ENCODE data around the gene IGF2BP1.

Gene IGF2BP1
- total RNA-seq, result 0 reads per million in 4 donors

DNA sequence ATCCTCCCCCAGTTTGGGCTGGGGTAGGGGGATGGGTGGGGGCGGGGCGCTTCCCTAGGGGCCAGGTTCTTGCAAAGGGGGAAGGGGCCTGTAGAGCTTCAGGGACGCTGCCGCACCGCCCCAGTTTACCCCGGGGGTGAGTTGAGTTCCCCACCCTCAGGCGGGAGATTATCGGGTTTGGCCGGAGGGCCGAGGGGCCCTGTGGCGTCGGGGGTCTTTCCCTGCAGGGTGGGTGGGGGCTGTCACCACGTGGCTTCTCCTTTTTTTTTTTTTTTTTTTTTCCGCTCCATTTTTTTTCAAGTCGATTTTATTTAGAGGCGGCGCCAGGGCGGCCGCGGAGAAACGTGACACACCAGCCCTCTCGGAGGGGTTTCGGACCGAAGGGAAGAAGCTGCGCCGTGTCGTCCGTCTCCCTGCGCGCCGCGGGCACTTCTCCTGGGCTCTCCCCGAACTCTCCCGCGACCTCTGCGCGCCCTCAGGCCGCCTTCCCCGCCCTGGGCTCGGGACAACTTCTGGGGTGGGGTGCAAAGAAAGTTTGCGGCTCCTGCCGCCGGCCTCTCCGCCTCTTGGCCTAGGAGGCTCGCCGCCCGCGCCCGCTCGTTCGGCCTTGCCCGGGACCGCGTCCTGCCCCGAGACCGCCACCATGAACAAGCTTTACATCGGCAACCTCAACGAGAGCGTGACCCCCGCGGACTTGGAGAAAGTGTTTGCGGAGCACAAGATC, at the start of gene IGF2BP1:
Gene IGF2BP1 (plus strand): TSS at position 283 of the 724 bp plus-strand sequence. CDS start 361 bp downstream, at position 644.
- peak in 1 of 5 donors; percentile 8 for DNase-seq

DNA sequence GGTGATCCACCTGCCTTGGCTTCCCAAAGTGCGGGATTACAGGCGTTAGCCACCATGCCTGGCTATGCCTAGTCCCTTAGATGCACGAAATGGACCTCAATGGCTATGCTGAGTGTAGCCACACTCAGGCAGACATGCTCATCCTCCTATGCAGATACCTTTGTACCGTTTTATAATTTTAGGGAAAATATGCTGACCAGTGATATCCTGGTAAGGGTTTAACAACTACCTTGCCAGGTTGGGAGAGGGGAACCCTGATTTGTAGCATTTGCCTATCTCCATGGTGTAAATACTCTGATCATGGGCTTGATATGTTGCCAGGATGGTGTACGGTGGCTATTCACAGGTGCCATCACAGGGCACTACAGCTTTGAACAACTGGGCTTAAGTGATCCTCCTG, 45.6 kb upstream of the IGF2BP1 start:
- no peak for DNase-seq

DNA sequence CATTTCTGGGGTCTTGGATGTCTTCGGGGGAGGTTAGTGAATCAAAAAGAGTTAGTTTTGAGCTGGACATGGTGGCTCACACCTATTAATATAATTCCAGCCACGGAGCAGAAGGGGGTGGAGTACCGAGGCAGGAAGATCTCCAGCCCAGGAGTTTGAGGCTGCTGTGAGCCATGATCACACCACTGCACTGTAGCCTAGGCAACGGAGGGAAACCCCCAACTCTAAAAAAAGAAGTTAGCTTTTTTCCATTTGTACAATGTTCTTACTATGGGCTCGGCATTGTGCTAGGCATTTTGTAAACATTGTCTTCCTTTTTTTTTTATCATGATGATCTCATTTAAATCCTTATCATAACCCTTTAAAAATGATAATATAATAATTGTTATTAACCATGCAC, 44.3 kb upstream of the IGF2BP1 start:
- DNase-seq, result no peak

DNA sequence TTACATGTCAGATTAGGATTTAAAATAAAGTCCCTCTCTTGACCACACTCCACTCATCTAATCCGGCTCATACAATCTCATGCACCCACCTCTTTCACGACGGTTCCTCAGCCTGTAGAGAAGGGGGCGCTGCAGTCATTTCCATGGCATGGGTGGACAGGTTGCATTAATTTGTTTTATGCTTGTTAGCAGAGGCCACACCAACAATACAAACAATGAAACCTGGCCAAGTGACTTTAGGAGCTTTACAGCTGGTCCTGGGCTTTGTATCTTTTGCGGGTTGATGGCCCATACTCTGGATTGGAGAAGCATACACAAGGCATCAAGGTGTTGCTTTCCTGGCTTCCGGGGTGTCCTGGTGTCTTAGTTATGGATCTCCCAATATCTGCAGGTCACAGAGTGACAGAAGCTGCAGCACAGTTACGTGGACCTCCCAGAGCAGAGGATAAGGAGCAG, 42.9 kb upstream of the IGF2BP1 start:
- DNase-seq, result no peak

DNA sequence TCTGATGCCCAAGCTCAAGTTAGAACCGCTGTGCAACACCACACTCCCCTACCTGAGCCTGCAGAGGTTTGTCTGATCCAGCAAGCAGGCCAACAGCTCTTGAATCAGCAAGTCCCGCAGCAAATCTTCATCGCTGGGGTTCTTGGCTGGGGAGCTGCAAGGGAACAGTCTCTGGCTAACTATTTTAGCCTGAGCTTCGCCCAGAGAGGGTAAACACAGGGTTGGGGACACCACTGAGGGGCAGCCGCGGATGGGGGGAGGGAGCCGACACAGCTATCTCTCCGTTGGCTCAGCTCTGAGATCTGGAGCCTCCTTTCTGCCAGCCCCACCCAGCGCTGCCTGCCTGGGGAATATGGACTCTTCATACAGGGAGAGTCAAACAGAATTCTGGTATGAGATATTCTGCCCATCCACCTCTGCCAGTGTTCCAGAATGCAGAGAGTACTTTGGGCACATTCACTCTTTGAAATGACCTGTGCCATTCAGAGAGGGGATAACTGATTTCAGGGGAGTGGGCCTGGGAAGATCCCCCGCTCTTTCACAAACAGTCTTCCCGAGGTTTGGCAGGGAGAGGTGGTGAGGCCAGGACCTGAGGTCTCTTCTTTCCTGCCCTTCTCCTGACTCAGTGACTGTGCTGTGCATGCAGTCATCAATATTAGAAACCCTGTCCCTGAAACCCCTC, 36.2 kb upstream of the IGF2BP1 start:
- DNase-seq, result no peak

DNA sequence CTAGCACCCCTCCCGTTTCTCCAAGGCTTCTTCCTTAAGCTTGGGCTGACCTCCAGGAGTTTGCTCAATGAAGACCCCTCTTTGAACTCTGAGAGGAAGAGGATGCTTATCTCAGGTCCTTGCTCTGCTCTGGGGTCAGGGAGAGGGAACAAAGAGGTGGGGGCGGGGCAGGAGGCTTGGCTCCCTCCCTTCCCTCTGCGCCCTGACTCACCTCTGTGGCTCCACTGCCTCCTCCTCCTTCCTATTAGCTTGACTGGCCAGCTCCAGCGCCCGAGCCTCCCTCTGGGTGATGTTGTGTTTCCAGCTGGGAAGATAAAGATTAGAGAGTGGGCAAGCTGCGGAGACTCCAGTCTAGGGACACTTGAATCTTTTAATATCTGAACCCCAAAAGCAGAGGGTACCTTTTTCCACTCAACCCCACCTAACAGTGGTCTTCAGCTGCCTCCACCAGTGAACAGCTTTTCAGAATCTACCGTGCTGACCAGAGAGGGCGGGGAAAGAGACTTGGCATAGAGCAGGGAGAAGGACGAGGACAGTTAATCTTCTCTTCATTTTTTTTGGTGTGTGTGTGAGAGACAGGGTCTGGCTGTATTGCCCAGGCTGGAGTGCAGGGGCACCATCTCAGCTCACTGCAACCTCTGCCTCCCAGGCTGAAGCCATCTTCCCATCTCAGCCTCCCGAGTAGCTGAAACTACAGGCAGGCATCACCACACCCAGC, 35.5 kb upstream of the IGF2BP1 start:
- no peak for DNase-seq

DNA sequence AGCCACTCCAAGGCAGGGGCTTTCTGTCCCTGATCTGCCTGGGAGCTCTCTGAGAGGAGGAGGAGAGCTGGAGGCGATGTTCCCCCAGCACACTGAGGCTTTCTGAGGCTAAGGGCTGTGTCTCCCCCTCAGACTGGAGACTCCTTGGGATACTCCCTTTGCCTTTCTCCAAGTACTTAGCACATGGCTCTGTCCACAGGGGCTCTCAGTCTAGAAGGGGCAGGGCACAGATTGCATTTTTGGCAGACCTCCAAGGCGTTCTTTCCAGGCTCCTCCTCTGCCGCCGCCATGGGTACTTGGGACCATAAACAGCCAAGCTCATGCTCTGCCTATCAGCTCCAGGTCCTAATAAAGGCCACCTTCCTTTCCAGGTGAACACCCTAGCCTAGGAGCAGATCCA, 27.0 kb upstream of the IGF2BP1 start:
- DNase-seq, result no peak

DNA sequence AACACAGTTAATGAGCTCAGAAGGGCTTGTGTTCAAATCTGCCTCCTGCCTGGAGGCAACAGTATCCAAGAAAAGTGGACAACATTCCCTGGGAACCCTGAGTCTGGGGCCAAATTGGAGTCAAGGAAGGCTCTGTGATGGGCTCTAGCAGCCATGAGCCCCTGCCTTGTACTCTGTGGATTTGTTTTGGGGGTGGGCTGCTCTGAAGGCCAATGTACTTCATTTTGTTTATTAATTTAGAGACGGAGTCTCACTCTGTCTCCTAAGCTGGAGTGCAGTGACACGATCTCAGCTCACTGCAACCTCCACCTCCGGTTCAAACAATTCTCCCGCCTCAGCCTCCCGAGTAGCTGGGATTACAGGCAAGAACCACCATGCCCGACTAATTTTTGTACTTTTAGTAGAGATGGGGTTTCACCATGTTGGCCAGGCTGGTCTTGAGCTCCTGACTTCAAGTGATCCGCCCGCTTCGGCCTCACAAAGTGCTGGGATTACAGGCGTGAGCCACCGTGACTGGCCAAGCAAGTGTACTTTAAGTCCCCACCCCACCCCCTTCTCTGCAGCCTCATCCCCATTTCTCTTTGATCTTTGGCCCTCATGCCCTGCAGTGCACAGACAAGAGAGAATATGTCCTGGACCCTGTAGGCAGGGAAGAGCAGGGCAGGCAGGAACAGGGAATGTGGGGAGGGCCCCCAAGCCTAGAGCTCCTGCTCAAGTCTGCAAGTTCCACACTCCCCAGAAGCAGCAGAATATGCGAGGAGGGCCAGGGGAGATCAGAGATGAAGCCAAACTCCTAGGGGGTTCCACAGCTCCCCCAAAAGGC, 26.1 kb upstream of the IGF2BP1 start:
- no peak for DNase-seq

DNA sequence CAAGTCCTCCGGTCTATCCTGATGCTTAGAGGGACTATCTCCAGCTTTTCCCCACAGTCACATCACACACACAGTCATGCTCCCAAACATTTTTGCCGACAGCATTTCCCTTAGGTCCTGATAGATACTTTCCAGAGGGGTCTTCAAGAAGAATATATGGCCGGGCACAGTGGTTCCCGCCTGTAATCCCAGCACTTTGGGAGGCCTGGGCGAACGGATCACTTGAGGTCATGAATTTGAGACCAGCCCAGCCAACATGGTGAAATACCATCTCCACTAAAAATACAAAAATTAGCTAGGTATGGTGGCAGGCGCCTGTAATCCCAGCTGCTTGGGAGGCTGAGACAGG, 24.5 kb upstream of the IGF2BP1 start:
- no peak for DNase-seq

DNA sequence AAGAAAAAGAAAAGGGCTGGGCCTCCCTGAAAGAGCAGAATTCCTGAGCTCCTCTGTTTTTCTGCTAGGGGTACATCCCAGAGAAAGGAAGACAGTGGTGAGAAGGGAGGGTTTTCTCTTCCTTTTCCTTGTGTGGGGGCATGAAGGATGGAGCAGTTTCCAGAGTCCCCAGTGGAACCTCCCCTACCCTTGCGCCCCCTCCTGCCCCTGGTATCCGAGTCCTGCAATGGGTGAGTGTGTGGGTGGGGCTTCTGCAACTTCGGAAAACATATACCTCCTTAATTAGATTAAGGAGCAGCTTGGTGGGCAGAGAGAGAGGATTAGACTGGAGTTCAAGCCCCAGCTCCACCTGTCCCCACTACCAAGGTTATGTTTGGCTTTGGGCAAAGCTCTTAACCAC, 23.4 kb upstream of the IGF2BP1 start:
- no peak for DNase-seq

DNA sequence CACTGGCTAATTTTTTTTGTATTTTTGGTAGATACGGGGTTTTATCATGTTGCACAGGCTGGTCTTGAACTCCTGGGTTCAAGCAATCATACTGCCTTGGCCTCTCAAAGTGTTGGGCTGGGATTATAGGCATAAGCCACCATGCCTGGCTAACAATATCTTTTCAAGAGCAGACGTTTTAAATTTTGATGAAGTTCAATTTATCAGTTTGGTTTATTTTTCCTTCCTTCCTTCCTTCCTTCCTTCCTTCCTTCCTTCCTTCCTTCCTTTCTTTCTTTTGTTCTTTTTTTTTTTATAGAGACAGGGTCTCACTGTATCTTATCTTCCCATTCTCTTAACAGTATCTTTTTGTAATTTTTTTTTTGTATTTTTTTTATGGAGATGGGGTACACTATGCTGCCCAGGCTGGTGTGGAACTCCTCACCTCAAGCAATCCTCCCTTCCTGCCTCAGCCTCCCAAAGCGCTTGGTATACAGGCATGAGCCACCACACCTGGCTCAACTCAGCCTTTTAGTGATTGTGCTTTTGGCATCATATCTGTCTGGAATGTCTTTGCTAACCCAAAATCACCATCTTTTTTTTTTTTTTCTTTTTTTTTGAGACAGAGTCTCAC, 15.2 kb upstream of the IGF2BP1 start:
- no peak for DNase-seq

DNA sequence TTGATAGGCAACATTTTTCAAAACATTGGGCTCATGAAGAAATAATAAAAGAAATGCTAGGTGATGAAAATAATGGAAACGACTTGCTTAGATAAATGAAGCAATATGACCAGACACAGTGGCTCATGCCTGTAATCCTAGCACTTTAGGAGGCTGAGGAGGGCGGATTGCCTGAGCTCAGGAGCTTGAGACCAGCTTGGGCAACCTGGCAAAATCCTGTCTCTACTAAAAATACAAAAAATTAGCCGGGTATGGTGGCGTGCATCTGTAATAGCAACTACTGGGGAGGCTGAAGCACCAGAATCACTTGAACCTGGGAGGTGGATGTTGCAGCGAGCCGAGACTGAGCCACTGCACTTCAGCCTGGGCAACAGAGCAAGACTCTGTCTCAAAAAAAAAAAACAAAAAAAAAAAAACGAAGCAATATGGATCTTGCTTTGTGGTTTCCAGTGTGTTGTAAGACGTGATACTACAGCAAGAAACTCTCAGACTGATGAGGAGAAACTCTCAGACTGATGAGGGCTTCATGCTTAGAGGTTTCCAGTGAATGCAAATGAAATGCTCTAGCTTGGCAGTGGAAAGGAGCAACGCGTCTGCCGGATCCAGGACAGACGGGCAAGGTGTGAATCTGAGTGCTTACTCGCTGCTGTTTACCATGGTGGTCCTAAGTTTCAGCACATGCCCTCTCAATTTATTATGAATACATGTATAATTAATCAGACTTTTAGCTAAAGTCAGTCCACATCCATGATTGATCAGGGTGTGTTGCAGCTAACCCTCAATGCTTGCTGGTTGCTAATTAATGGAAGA, 11.5 kb upstream of the IGF2BP1 start:
- DNase-seq, result no peak

DNA sequence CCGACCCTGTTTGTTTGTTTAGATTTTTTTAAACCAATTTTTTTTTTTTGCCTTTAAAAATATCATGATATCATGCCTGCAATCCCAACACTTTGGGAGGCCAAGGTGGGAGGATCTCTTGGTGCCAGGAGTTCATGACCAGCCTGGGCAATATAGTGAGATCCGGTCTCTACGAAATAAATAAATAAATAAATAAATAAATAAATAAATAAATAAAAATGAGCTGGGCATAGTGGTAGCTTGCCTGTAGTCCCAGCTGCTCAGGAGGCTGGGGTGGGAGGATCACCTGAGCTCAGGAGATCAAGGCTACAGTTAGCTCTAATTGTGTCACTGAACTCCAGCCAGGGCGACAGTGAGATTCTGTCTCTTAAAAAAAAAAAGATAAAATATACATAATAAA, 8.1 kb upstream of the IGF2BP1 start:
- DNase-seq, result no peak

DNA sequence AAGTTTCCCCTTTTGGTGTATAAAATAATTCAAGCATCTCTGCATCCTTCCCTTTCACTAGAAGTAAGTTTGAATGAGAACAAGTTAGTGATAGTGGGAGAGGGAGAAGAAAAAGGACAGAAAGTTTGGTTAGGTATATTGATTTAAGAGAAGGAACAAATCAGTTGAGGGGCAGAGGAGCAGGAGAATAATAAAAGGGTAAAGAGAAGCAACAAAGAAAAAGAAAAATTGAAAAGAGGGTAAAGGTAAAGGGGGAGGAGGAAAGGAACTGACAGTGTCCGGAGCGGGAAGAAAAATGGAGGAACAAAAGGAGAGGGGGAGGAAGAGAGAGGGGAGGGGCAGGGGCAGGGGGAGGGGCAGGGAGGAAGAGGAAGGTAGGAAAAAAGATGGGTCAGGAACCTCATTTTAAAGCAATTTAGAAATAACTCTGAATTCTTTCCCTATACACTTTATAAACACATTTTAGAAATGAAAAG, 6.3 kb upstream of the IGF2BP1 start:
- DNase-seq, result no peak

DNA sequence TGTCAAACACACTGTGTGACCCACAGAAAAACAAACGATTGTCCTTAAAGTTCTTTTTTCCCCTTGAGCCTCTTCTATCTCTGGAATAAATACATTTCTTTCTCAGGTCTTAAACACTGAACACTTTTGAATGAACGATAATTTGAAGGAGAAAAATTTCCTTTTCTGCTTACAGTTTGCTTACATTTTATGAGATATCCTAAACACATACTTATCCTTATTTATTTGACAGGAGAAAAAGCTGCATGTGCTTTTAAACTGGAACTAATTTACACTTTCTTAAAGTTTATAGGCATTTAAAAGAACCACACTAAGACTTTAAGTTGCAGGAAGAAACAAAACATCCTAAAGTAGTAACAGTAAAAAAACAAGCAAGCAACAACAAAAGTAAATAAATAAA, 4.7 kb upstream of the IGF2BP1 start:
- DNase-seq, result no peak

DNA sequence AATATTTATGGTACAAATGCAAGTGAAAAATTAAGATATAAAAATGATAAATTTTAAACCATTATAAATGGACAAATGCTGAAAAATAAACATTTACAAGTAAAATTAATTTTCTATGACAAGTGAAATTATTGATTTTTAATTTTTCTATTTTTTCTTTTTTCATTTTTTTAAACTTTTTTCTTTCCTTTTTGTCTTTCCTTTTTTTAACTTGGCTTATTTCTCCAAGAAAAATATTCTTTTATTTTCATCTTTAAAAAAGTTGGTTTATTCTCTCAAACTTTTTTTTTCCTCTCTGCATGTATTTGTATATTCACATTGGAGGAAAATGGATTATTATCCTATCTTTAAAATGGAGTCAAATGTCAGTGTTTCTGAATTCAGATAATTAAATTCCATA, 3.9 kb upstream of the IGF2BP1 start:
- no peak for DNase-seq

DNA sequence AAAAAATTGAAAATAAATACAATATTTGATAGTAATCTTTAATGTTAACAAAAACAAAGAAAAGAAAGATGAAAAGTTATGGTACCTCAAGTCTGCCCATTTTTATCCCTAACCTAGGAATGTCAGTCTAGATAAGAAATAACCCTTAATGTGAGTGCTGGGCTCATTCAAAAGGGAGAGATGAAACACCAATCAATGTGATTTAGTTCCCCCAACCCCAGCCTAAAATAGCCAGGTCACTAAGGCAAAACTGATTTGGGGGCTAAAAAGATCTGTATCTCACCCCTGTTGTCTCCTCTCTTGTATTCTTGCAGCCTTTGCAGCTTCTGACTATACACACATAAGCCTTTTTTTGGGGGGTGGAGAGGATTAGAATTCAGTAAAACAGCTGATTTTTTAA, 3.2 kb upstream of the IGF2BP1 start:
- DNase-seq, result no peak

DNA sequence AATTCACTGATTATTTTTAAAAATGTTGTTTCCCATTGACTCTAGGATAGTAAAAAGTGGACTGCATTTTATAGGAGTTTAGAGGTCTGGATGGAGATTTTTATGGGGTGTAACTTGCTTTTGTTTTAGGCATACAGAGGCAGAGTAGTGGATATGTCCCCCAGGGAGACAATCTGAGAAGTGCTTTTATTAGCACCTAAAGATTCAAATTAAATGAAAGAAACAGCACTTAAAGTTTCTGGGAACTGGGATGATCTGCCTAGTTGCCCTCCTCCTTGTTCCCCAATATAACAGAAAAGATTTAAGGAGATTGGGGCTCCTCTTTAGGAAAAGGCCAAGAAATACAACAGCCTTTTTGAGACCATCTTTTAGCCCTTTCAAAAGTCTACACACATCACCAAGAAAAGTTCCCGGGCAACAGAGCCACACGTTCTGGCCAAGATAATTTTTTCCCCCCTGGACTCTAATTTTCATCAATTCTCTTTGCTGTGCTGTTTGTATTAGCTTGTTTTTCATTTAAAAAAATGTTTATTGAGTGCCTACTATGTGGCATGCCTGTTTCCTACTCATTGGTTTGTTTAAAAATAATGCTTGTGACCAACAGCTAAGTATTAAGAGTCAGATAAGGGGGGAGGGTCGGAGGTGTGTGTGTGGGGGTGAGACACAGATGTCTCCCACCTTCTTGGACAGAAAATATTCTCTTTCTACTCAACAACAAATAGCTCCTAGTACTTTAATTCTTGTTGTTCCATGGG, 2.5 kb upstream of the IGF2BP1 start:
- no peak for DNase-seq

DNA sequence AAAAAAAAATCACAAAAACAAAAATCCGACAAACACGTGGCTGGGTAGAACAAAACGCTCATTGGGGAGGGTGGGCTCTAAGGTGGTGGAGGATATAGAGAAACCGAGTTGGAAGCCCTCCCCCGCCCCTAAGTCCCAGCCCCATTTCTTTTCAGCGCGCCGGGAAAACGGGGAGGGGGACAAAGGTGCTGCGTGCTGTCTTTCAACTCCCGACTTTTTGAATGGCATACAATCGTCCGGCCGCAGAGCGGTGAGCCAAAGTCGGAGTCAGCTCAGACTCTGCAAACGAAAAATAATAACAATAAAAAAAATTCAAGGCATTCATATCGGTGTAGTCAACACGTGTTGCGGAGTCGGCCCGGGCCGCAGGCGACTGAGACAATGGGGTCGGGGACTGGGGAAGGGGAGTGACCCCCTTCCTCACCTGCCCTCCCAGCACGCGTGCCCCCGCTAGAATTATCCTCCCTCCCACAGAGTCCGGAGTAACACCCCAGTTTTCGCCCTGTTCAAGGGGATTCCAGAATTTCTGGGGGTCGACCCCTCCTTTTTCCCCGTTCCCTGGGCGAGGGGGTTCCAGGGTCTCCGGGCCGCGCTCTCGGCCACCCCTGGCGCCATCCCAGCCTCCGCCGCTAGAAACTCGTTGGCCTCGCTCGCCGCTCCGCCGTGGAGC, 1.7 kb upstream of the IGF2BP1 start:
- no peak for DNase-seq

Measured in T-helper 1 cell (primary cell).